ENCODE results near the gene MYH9. TPM values are rescaled to one million over a fixed set of nuclear protein-coding genes. Genes with fewer than 3 reads are reported as not detected.

MYH9 gene
- total RNA-seq, 4 donors from 2014 or later = 361 to 406 (median 386) TPM

- no peak for TF ChIP-seq EP300 (IDR thresholded peaks at IDR 0.05)
- TF ChIP-seq POLR2A (IDR thresholded peaks at IDR 0.05) = no peak
- TF ChIP-seq CTCF (IDR thresholded peaks at IDR 0.05) = no peak
- H3K27me3 ChIP-seq = no peaks in the 10 kb centered on the region
- no peaks in the 10 kb centered on the region for H3K9me3 ChIP-seq
- H3K4me3 ChIP-seq = no peak overlapping the region
- peak overlapping the region; percentile 22 to 70 (median 64) for H3K27ac ChIP-seq
- peaks cover 0 to 98% (median 92%) of the 10 kb centered on the region in 4 donors for H3K4me1 ChIP-seq
- WGBS, 2 donors = 59 to 78% methylated on average over 7 of the region's 7 CpGs
- no peak for DNase-seq (ENCODE audit: low spot score in 2 of 2)
- H3K36me3 ChIP-seq = no peaks in the 10 kb centered on the region
These were observed 23.3 kb downstream of the MYH9 start for GRCh38 chr22:36364255-36365019.

GRCh38 chr22:36363349-36363981 is 24.3 kb downstream of the MYH9 start:
- H3K4me1 ChIP-seq = peaks cover 0 to 98% (median 91%) of the 10 kb centered on the region in 4 donors
- no peak overlapping the region for H3K4me3 ChIP-seq
- H3K36me3 ChIP-seq = no peaks in the 10 kb centered on the region
- DNase-seq (ENCODE audit: low spot score in 2 of 2) = no peak
- 83 to 94% methylated on average over 4 of the region's 4 CpGs for WGBS, 2 donors
- TF ChIP-seq EP300 (IDR thresholded peaks at IDR 0.05) = no peak
- no peak for TF ChIP-seq POLR2A (IDR thresholded peaks at IDR 0.05)
- no peak for TF ChIP-seq CTCF (IDR thresholded peaks at IDR 0.05)
- no peaks in the 10 kb centered on the region for H3K9me3 ChIP-seq
- no peaks in the 10 kb centered on the region for H3K27me3 ChIP-seq
- H3K27ac ChIP-seq = peak overlapping the region in 3 of 4 donors; percentile 68 to 80 (median 70)

GRCh38 chr22:36362932-36363331 is 24.8 kb downstream of the MYH9 start:
- H3K4me1 ChIP-seq = peaks cover 0 to 98% (median 89%) of the 10 kb centered on the region in 4 donors
- no peak overlapping the region for H3K4me3 ChIP-seq
- WGBS, 2 donors = 56 to 69% methylated on average over 2 of the region's 2 CpGs
- peak overlapping the region in 2 of 4 donors; percentile 70 to 80 for H3K27ac ChIP-seq
- no peaks in the 10 kb centered on the region for H3K27me3 ChIP-seq
- H3K36me3 ChIP-seq = no peaks in the 10 kb centered on the region
- no peak for DNase-seq (ENCODE audit: low spot score in 2 of 2)
- H3K9me3 ChIP-seq = no peaks in the 10 kb centered on the region
- no peak for TF ChIP-seq POLR2A (IDR thresholded peaks at IDR 0.05)
- no peak for TF ChIP-seq CTCF (IDR thresholded peaks at IDR 0.05)
- TF ChIP-seq EP300 (IDR thresholded peaks at IDR 0.05) = no peak

- no peak for DNase-seq (ENCODE audit: low spot score in 2 of 2)
- H3K27me3 ChIP-seq = no peaks in the 10 kb centered on the region
- H3K27ac ChIP-seq = peak overlapping the region; percentile 17 to 80 (median 64)
- 72 to 77% methylated on average over 4 of the region's 4 CpGs for WGBS, 2 donors
- H3K9me3 ChIP-seq = no peaks in the 10 kb centered on the region
- TF ChIP-seq EP300 (IDR thresholded peaks at IDR 0.05) (no peak), POLR2A (IDR thresholded peaks at IDR 0.05) (no peak), CTCF (IDR thresholded peaks at IDR 0.05) (no peak)
- H3K4me1 ChIP-seq = peaks cover 0 to 98% (median 85%) of the 10 kb centered on the region in 4 donors
- no peaks in the 10 kb centered on the region for H3K36me3 ChIP-seq
- H3K4me3 ChIP-seq = no peak overlapping the region
These were observed 25.7 kb downstream of the MYH9 start for GRCh38 chr22:36362075-36362474.

- no peak for DNase-seq (ENCODE audit: low spot score in 2 of 2)
- TF ChIP-seq EP300 (IDR thresholded peaks at IDR 0.05) (no peak), POLR2A (IDR thresholded peaks at IDR 0.05) (no peak), CTCF (IDR thresholded peaks at IDR 0.05) (no peak)
- Histone ChIP-seq H3K27me3 (no peaks in the 10 kb centered on the region), H3K4me3 (peak overlapping the region in 1 of 4 donors; percentile 15), H3K27ac (peak overlapping the region; percentile 17 to 80 (median 64)), H3K4me1 (peaks cover 0 to 97% (median 79%) of the 10 kb centered on the region in 4 donors), H3K36me3 (peaks cover 0 to 4% (median 0%) of the 10 kb centered on the region in 3 donors), H3K9me3 (no peaks in the 10 kb centered on the region)
- 25 to 37% methylated on average over 4 to 5 of the region's 5 CpGs for WGBS, 2 donors
These were observed 26.8 kb downstream of the MYH9 start for GRCh38 chr22:36360871-36361383.
